Measurements from ENCODE around the gene SLC6A3.
A peak's percentile ranks its signal among the peaks of the same experiment; 100 is the strongest.

Gene SLC6A3

GRCh38 chr5:1445313-1445688 is at the start of gene SLC6A3:
Gene SLC6A3 (minus strand): TSS chr5:1445440. CDS start chr5:1443197, 2,243 bp downstream.
- peak; percentile 7 for DNase-seq

- no peak for DNase-seq
Measured at GRCh38 chr5:1493941-1494340, 48.7 kb upstream of the SLC6A3 start.

- no peak for DNase-seq
Measured at GRCh38 chr5:1493413-1493812, 48.2 kb upstream of the SLC6A3 start.

GRCh38 chr5:1492757-1493156 is 47.5 kb upstream of the SLC6A3 start:
- DNase-seq = no peak

DNA sequence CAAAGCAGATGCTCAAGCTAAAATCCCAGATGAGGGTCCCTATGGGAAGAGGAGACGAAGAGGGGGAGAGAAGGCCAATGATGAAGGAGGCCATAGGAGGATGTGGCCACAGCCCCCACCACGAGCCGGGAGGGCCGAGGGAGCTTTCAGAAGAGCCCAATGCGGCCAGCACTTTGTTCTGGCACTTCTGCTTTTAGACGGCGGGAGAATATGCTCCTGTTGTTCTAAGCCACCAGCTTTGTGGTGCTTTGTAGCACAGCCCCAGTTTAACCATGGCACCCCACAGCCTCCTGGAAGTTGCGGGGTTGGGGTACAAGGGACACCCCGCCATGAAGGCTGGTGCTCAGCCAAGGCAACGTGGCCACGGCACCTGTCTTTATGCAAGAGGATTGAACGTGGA is 45.1 kb upstream of the SLC6A3 start:
- DNase-seq = no peak

- no peak for DNase-seq
Measured at GRCh38 chr5:1489754-1490153, 44.5 kb upstream of the SLC6A3 start.

GRCh38 chr5:1488882-1489680 is 43.8 kb upstream of the SLC6A3 start:
- DNase-seq = no peak

DNA sequence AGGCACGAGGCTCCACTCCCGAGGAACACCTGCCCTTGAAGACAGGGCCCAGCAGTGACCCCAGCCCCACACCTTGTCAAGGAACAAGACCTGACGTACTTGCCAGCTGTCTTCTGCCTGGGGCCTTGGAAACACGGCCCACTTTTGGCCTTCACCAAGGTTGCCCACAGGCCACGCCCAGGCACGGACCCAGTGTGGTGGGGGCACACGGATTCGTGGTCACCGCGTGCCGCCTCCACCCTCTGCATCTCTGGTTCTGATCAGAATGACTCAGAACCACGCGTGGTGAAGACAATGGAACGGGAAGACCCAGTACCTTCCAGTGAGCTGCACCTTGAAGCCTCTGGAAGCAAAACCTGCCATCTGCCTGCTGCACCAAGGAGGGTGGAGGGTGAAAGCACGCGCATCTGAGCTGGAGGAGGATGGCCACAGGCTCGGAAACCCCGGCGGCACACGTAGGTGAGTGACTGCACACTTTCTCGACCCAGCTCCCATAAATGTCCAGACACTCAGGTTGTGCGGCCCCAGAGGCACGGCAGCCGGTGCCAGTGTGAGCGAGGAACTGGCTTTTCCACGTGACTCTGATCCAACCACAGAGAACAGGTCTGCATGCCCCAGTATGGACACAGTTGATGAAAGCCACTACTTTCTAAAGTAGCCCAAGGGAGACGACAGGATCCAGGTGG is 42.0 kb upstream of the SLC6A3 start:
- no peak for DNase-seq

DNA sequence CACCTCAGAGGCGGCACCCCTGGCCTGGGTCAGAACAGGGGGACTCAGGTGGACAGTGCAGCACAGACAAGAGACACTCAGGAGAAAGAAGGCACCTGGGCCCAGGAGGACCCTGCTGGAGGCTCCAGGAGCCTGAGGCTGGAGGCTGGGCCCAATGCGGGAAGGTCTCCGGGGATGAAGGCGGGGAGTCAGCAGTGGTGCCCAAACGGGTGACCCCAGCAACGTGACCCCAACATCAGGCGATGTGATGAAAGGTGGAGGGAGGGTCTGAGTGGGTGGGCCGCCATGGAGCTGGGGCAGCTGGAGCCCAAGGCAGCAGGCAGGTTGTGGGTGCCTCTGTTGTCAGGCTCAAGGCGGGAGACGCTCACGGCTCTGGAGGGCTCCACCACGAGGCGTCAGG is 41.0 kb upstream of the SLC6A3 start:
- no peak for DNase-seq

DNA sequence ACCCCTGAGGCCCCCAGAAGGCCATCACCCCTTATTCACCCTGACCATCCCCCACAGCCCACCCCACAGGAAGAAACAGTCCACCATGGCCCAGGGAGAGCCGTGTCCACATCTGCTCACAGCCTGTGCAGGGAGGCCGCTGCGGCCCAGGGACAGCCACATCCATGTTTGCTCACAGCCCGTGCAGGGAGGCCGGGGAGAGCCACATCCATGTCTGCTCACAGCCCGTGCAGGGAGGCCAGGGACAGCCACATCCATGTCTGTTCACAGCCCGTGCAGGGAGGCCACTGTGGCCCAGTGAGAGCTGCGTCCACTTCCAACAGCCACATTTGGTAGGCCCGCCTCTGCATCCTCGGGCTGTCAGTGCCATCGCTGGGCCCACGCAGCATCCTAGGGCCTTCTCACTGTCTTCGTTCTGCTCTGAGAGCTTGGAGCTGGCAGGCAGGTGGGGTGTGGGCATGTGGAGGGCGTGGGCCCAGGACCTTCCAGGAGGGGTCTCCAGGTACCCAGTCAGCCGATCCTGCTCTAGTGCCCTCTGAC is 40.4 kb upstream of the SLC6A3 start:
- no peak for DNase-seq

GRCh38 chr5:1484730-1485578 is 39.7 kb upstream of the SLC6A3 start:
- DNase-seq = no peak

DNA sequence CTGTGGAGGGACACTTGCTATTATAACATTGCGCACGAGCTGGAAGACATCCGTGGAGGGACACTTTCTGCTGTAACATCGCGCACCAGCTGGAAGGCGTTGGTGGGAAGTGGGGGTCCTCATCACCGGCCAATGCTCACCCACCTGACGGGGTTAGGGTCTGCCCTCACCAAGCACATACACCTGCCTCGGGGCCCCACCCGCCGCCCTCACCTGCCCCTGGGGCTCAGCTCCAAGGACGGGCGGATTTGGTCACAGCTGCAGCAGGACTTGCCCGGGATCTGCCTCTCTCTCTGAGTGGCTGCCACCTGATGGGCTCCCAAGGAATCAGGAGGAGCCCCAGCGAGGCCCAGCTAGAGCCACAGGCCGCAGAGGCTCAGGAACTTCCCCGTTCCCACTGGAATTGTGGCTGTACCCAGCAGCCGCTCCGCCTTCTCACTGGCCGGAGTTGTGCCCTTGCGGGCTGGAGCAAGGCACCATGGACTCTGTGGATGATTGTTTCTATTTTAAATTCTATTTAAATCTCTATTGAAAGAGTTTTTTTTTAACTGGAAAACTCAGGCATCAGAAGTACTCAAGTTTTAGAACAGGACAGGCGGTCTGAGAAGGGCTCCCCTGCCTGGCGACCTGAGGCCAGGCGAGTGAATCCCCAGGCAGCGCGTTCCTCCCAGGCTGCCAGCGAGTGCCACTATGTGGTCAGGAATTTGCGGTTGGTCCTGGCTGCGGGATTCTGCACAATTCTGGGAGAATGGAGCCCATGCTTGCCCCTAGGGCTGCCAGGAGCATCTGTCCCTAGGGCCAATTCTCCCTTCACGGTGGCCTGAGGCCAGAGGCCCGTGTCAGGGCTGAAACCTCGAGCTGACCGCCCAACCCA is 38.9 kb upstream of the SLC6A3 start:
- DNase-seq = no peak

- no peak for DNase-seq
Measured at GRCh38 chr5:1483064-1483463, 37.8 kb upstream of the SLC6A3 start.

DNA sequence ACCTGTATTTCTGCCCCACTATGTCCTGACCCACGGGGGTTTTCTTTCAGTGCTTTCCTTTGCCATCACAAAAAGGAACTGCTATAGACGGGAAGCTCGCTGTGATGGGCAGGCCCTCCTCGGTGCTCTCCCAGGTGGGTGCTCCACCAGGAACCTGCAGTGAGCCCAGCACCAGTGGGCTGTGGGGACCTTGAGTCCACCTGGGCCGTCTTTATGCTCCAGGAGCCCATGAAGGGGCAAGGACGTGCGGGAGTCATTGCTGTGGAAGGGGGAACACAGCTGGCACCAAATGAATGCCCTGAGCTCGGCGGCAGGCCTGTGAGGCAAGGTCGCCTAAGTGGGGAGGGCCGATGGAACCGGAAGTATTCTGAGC is 36.7 kb upstream of the SLC6A3 start:
- no peak for DNase-seq

GRCh38 chr5:1481266-1481958 is 36.2 kb upstream of the SLC6A3 start:
- DNase-seq = no peak

- no peak for DNase-seq
Measured at GRCh38 chr5:1480806-1481205, 35.6 kb upstream of the SLC6A3 start.

DNA sequence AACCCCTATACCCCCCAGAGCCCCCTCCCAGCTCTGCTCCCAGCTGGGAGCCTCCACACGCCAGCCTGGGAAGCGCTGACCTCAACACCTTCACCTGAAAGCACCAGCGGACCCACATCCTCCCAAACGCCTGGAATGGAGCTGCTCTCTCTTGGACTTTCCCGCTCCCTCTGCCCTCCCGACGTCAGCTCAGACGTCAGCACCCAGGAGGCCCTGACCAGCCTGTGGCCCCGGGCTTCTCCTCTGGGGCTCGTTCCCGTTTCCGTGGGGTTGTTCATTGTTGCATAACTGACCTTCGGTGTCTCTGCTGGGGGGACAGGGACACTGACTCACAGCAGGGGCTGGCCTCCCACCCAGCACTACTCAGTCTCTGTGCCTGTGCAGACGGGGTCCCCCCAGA is 35.0 kb upstream of the SLC6A3 start:
- DNase-seq = no peak

- DNase-seq = no peak
Measured at GRCh38 chr5:1479581-1480188, 34.4 kb upstream of the SLC6A3 start.

DNA sequence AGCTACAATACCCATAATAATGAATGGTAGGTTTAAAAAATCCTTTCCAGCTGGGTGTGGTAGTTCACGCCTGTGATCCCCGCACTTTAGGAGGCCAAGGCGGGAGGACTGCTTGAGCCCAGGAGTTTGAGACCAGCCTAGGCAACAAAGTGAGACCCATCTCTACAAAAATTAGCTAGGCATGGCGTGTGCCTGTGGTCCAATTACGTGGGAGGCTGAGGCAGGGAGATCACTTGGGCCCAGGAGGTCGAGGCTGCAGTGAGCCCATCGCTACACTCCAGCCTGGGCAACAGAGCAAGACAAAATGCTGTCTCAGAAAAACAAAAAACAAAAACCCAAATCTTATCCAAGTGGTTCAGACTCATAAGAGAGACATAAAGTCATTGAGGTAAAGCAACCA is 33.8 kb upstream of the SLC6A3 start:
- DNase-seq = no peak

GRCh38 chr5:1478271-1479035 is 33.2 kb upstream of the SLC6A3 start:
- no peak for DNase-seq

GRCh38 chr5:1477341-1477740 is 32.1 kb upstream of the SLC6A3 start:
- no peak for DNase-seq

Measured in NCI-H2171 treated with DMSO at 0.1 percent for 48 hours (cell line).